Activated B cell treated with CpG ODN at 0.5 μM for 24 hours (primary cell): Measurements from ENCODE around the gene RRAS2. TPM values are rescaled to one million over a fixed set of nuclear protein-coding genes. Genes with fewer than 3 reads are reported as not detected.

Experiments
- ATAC-seq: fragments of 200-7000 bp; cut with Tn5 transposase; one replicate; pipeline ENCODE4 v1.10.0; 2021; ENCODE audit warnings: low read depth, mild to moderate bottlenecking, moderate library complexity
- CTCF ChIA-PET: fragments of 350-600 bp; sonication (Branson Sonifier 250); formaldehyde crosslinking; loops from one replicate; lab custom pipeline; 2021; ENCODE audit warnings: antibody characterized with exemption; lab: Charles Lee
- POLR2A ChIA-PET: fragments of 350-600 bp; sonication (Branson Sonifier 250); formaldehyde crosslinking; loops from one replicate; lab custom pipeline; 2021; ENCODE audit warnings: antibody characterized with exemption; lab: Charles Lee
- DNase-seq: peaks from one replicate; pipeline ENCODE4 v3.0.0; 2022
- H3K27ac Mint-ChIP-seq: one replicate; pipeline ENCODE4 v1.8.0; 2020; ENCODE audit warnings: mixed read lengths
- H3K27me3 Mint-ChIP-seq: one replicate; pipeline ENCODE4 v1.8.0; 2021; ENCODE audit warnings: mixed read lengths
- H3K36me3 Mint-ChIP-seq: one replicate; pipeline ENCODE4 v1.8.0; 2021; ENCODE audit warnings: low read depth, mixed read lengths
- H3K4me1 Mint-ChIP-seq: one replicate; pipeline ENCODE4 v1.8.0; 2021; ENCODE audit warnings: mixed read lengths
- H3K4me3 Mint-ChIP-seq: one replicate; pipeline ENCODE4 v1.8.0; 2020; ENCODE audit warnings: mild to moderate bottlenecking, mixed read lengths
- H3K9me3 Mint-ChIP-seq: one replicate; pipeline ENCODE4 v1.8.0; 2020; ENCODE audit warnings: mixed read lengths
- CTCF ChIP-seq: fragments of 200-600 bp; IDR thresholded peaks from one replicate; pipeline ENCODE4 v1.8.0; 2022; ENCODE audit warnings: antibody characterized with exemption, mild to moderate bottlenecking
- intact Hi-C: fragments of 100-400 bp; cut with micrococcal nuclease; formaldehyde crosslinking; loops from one replicate; pipeline ENCODE4 v1.15.1; 2024
- total RNA-seq: library from RNA; stranded (reverse); gene quantifications from 2 replicates; pipeline ENCODE4 v1.2.3, GENCODE V29; 2022

The RRAS2 gene
- total RNA-seq, 1 donor from 2014 or later = 106 TPM

GRCh38 chr11:14342906-14343305 lies 16.1 kb downstream of the RRAS2 start:
- ATAC-seq = peak; percentile 32
- ChIA-PET CTCF (interaction anchor here (1.3 to 1.9 kb wide), 3 partner anchors 34 to 112 kb away, joined by 3 to 7 read pairs (median 4); no protein-coding TSS in a partner anchor), POLR2A (interaction anchor here (0.7 to 2.3 kb wide), 7 partner anchors 9 to 35 kb away, joined by 3 to 8 read pairs (median 3); no protein-coding TSS in a partner anchor)
- H3K36me3 Mint-ChIP-seq = peaks cover 37% of the 10 kb centered on the region
- H3K27ac Mint-ChIP-seq = no peak overlapping the region
- no peak overlapping the region for H3K4me3 Mint-ChIP-seq
- no peak for TF ChIP-seq CTCF
- H3K9me3 Mint-ChIP-seq = peaks cover 7% of the 10 kb centered on the region
- DNase-seq = no peak
- H3K4me1 Mint-ChIP-seq = peaks cover 75% of the 10 kb centered on the region
- H3K27me3 Mint-ChIP-seq = no peaks in the 10 kb centered on the region
- intact Hi-C loops = loop anchor here (1.0 kb wide), 1 partner anchor 7 kb away; no protein-coding TSS in a partner anchor

GRCh38 chr11:14341968-14342367 lies 17.0 kb downstream of the RRAS2 start:
- DNase-seq (no peak), ATAC-seq (no peak)
- H3K4me1 Mint-ChIP-seq = peaks cover 77% of the 10 kb centered on the region
- ChIA-PET CTCF (interaction anchor here (1.3 to 1.9 kb wide), 2 partner anchors 77 to 113 kb away, joined by 3 to 7 read pairs; no protein-coding TSS in a partner anchor), POLR2A (interaction anchor here (0.9 to 2.3 kb wide), 7 partner anchors 8 to 28 kb away, joined by 3 to 8 read pairs (median 3); no protein-coding TSS in a partner anchor)
- peaks cover 37% of the 10 kb centered on the region for H3K36me3 Mint-ChIP-seq
- no peaks in the 10 kb centered on the region for H3K27me3 Mint-ChIP-seq
- no peak for TF ChIP-seq CTCF
- intact Hi-C loops = loop anchor here (1.0 to 2.0 kb wide), 2 partner anchors 8 to 17 kb away; partner anchors contain the start of gene RRAS2
- H3K4me3 Mint-ChIP-seq = peak overlapping the region; percentile 53
- peaks cover 10% of the 10 kb centered on the region for H3K9me3 Mint-ChIP-seq
- peak overlapping the region; percentile 30 for H3K27ac Mint-ChIP-seq

DNA sequence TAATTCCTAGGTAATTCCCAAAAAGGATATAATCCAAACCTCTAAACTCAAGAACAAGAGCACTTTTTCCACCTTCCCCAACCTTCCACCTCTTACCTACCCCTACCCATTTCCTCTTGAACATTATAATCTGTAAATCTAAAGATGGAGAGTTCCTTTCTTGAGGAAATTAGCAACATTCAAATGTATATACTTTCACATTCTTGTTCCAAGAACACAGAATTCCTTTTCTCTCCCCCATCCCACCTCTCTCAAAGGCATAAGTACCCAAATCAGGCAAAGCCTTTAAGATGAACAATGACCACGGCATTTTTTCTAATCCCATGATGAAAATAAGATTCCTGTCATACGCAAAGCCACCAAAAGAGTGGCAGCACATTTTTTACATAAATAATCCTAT lies 18.3 kb downstream of the RRAS2 start:
- intact Hi-C loops = loop anchor here (2.0 kb wide), 1 partner anchor 18 kb away; the partner anchor contains the start of gene RRAS2
- peaks cover 83% of the 10 kb centered on the region for H3K4me1 Mint-ChIP-seq
- peaks cover 15% of the 10 kb centered on the region for H3K9me3 Mint-ChIP-seq
- peaks cover 40% of the 10 kb centered on the region for H3K36me3 Mint-ChIP-seq
- ChIA-PET POLR2A (interaction anchor here (1.0 kb wide), 1 partner anchor 10 kb away, joined by 3 read pairs; no protein-coding TSS in a partner anchor), CTCF (no interaction called here)
- H3K27ac Mint-ChIP-seq = peak overlapping the region; percentile 80
- H3K4me3 Mint-ChIP-seq = peak overlapping the region; percentile 53
- no peak for TF ChIP-seq CTCF
- DNase-seq (no peak), ATAC-seq (no peak)
- H3K27me3 Mint-ChIP-seq = no peaks in the 10 kb centered on the region

DNA sequence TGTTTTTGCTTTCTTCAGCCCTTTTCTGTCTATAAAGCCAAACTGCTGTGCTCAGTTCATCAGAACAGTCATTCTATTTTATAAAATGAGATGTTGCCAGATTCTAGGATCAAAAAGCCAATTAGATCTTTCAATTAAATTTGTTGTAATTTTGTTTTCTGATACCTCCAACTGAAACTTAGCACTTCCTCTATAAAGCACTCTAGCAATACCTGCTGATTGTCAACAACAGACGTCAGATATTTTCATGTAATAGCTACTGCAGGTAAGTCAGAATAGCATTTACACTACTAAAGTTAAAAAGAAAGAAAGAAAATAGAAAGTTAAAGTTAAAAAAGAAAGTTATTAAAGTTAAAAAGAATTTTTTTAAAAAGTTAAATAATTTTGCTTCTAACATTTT lies 19.6 kb downstream of the RRAS2 start:
- POLR2A ChIA-PET = interaction anchor here (0.7 to 1.5 kb wide), 4 partner anchors 11 to 181 kb away, joined by 3 to 7 read pairs (median 4); partner anchors contain the start of genes PSMA1 and RRAS2
- intact Hi-C loops = loop anchor here (1.0 to 2.0 kb wide), 3 partner anchors 8 to 15 kb away; no protein-coding TSS in a partner anchor
- ATAC-seq = no peak

More for the DNA sequence above, 19.6 kb downstream of the RRAS2 start:
- CTCF ChIA-PET = interaction anchor here (1.2 kb wide), 1 partner anchor 34 kb away, joined by 6 read pairs; no protein-coding TSS in a partner anchor
- TF ChIP-seq CTCF = no peak
- Mint-ChIP-seq H3K36me3 (peaks cover 35% of the 10 kb centered on the region), H3K4me1 (peaks cover 83% of the 10 kb centered on the region), H3K9me3 (peaks cover 13% of the 10 kb centered on the region), H3K4me3 (no peak overlapping the region), H3K27ac (peak overlapping the region; percentile 70), H3K27me3 (no peaks in the 10 kb centered on the region)
- DNase-seq = no peak
